Stimulated activated CD8-positive, alpha-beta memory T cell treated with anti-CD3 and anti-CD28 coated beads, Interleukin-15, amount 100 ng/mL, for 24 hours (primary cell): ENCODE data around the gene TMEM74B.
"Not testable (repeated sequence)": the region's sequence is repeated elsewhere in the genome, so short reads cannot be mapped to it uniquely, and the experiment has no call there.

Experiments
- DNase-seq: peaks from one replicate; pipeline ENCODE4 v3.0.0-alpha.2; 2020; ENCODE audit warnings: low read depth

Gene TMEM74B

DNA sequence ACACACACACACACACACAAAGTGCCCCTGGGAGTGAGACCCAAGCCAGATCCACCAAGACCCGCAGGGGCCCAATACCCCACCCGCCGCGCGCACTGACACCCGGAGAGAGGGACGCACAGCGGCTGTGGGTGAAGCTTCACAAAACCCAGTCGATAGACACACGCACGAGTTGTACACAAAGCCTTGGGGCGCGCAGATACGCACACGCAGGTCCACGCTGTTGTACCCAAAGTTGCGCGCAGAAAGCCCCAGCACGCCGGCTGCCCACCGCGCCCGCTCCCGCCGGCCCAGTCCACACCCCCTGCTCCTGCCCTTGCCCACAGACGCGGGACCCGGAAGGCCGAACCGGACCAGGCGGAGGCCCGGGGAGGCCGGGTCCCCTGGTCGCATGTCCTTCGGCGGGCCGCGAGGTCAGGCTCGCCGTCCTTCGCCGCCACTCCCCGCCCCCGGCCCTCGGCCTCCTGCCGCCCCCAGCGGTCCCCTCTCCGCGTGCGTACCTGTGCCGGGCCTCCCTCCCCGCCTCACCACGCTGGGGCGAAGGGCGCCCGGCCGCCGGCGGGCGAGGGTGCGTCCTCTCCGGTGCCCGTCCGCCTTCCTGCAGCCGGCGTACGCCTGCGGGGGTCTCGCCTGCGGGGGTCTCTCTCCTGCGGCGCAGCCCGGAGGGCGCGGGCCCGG lies at the start of gene TMEM74B:
TSS of gene TMEM74B (minus strand) at position 344 of the 678 bp plus-strand sequence. CDS start 1,180 bp downstream, outside the sequence.
- DNase-seq = no peak

DNA sequence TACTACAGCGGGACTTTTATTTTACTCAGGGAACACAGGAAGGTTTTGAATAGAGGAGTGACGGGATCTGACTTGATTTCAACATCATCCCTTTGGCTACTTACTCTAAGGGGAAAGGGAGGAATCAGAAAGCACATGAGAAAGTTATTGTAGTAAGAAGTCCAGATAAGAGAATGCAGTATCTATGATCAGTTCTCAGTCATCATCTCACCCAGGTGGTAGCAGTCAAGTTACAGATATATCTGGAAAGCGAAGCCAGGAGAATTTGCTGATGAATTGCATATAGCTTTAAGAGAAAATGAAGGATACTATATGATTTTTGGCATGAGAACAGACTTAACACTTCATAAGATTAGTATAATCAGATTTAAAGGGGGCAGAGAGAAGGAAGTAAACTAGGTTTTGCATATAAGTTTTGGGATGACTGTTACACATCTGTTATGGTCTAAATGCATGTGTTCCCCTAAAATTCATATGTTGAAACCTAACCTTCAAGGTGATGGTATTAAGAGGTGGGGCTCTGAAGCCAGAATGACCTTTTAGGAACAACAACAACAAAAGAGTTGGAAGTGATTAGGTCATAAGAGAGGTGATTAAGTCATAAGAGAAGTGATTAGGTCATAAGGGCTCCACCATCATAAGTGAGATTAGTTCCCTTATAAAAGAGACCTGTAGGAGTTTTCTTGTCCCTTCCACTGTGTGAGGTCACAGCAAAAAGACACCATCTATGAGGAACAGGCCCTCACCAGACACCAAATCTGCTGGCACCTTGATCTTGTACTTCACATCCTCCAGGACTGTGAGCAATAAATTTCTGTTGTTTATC lies 47.7 kb upstream of the TMEM74B start:
- DNase-seq = no peak

DNA sequence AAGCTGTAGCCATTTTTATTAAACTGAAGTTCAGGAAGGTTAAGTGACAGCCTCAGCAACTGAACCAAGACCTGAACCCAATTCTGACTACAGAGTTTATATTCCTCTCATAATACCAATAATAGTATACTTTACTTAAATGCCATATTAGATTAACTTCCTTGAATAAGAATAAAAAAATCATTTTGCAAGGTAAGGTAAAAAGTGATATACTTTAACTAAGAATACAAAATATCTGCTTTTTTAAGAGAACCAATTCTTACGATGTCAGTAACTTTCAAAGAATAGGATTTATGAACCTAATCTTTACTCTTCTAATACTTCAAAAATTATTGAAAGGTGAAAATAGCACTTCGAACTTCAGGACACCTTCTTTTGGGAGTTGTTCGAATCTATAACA lies 44.8 kb upstream of the TMEM74B start:
- DNase-seq = no peak

DNA sequence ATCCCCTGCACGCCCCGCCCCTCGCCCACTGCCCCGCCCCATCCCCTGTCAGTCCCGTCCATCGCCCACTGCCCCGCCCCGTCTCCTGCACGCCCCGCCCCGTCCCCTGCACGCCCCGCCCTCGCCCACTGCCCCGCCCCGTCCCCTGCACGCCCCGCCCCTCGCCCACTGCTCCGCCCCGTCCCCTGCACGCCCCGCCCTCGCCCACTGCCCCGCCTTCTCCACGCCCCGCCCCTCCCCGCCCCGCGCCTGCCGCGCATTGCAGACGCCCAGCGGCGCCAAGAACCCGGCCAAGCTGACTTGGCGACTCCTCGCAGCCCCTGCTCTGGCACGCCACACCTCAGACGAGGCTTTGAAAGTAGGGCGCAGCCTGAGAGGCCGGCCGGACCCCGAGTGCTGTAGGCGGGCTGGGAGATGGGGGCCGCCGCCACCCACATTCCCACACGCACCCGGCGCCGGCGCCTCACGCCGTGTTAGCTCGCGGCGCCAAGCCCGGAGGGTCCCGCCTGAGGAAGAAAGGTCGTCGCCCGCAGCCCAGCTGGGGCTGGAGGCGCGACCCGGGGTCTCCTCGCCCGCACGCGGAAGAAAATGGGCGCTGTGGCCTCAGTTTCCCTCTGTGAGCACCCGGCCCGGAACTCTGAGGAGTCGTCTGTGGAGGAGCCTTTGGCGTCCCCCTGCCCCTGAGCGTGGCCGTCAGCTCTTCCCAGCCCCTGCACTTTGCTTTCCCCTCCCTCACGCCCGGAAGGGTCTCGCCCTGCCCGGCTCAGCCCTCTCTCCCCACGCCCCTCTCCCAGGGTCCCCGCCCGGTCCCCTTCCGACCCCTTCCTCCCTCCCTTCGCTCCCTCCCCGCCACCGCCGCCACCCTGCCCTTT lies 41.2 kb upstream of the TMEM74B start, which contains the start of gene RAD21L1:
TSS of gene RAD21L1 (plus strand) at position 262 of the 872 bp plus-strand sequence. CDS start 2,410 bp downstream, outside the sequence.
- peak; percentile 76 for DNase-seq

DNA sequence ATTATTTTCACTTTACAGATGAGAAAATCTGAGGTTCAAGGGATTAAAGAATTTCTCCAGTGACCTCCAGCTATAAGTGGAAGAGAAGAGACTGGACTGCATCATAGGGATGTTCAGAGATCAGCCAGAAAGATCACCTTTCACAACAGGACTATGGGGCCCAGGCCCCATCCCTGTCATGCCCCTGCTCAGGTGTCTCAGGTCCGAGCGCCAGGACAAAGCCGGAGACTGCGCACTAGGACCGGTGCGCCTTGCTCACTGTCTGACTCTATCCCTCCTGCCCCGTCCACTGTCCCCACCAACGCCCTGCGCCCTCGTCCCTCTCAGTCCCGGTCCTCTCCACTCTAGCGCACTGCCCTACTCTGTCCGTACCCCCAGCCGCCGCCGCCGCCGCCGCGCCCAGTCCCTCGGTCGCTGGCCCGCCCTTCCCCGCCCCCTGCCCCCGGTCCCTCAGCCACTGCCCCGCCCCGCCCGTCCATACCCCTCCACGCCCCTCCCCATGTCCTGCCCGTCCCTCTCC lies 40.5 kb upstream of the TMEM74B start:
- DNase-seq = no peak

DNA sequence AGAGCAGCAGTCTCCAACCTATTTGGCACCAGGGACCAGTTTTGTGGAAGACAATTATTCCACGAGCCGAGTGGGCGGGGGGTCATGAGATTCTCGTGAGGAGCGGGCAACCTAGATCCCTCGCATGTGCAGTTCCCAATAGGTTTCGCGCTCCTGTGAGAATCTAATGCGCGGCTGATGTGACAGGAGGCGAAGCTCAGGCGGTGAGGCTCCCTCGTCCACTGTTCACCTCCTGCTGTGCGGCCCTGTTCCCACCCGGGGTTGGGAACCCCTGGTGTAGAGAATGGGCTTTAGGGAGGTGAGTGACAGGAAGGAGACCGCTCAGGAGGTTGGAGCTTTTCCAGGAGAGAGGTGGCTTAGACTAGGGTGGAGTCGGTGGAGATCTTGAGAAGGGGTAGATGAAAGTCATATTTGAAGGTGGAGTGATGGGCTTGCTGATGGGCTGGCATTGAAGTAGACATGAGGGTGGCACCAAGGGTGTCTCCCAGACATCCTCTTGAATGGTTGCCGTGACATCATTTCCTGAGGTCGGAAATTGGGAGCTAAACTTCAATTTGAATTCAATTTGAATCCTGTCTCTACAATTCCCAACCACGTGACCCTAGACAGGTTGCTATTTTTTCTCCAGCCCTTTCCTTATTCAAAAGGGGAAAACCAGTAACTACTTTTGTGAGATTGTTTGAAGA lies 39.6 kb upstream of the TMEM74B start:
- DNase-seq = no peak

DNA sequence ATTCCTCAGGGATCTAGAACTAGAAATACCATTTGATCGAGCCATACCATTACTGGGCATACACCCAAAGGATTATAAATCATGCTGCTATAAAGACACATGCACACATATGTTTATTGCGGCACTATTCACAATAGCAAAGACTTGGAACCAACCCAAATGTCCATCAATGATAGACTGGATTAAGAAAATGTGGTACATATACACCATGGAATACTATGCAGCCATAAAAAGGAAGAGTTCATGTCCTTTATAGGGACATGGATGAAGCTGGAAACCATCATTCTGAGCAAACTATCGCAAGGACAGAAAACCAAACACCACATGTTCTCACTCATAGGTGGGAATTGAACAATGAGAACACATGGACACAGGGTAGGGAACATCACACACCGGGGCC lies 38.0 kb upstream of the TMEM74B start:
- not testable (repeated sequence) for DNase-seq

DNA sequence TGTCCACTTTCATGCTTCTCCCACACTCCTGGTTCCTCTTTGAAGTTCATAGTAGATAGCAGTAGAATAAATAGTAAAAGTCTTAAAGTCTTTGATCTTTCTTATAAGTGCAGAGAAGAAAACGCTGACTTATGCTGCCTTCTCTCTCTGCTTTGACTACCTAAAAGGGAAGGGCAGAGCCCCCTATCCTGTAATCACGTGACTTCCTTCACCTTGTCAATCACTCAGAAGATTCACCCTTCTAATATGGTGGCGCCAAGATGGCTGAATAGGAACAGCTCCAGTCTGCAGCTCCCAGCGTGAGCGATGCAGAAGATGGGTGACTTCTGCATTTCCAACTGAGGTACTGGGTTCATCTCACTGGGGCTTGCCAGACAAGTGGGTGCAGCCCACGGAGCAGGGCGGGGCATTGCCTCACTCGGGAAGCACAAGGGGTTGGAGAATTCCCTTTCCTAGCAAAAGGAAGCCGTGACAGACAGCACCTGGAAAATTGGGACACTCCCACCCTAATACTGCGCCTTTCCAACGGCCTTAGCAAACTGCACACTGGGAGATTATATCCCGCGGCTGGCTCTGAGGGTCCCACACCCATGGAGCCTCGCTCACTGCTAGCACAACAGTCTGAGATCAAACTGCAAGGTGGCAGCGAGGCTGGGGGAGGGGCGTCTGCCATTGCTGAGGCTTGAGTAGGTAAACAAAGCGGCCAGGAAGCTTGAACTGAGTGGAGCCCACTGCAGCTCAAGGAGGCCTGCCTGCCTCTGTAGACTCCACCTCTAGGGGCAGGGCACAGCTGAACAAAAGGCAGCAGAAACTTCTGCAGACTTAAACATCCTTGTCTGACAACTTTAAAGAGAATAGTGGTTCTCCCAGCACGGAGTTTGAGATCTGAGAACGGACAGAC lies 32.0 kb upstream of the TMEM74B start:
- DNase-seq = not testable (repeated sequence)

DNA sequence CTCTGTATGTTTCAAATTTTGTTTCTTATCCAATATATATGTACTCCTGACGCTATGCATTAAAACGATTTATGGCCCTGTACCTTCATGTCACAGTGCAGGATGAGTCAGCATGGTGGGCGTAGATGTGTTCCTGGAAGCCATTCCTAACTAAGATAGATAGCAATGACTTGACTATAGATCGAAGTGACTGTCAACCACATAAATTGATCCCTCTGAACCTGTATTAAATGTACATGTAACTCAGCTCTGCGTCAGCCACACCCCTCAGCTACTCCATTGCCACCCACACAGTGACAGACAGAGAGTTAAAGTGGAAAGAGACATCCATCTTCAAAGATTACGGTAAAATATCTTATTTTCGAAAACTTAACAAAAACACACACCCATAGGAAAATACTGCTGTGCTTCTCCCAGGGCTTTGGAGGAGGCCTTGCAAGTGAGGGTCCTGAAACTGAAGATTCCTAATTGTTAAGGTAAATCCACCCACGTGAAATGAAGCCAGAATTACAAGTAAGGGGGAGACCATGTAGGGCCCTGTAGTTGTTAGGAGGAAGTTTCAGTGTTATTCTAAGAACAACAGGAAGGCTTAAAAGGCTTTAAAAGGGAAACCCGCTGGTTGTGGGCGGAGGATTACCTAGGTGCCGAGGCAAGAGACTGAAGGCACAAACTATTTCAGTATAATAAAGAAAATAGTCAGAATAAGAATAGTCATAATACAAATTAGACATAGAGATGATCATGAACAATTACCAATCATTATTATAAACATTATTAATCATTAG lies 30.8 kb upstream of the TMEM74B start:
- DNase-seq = no peak

DNA sequence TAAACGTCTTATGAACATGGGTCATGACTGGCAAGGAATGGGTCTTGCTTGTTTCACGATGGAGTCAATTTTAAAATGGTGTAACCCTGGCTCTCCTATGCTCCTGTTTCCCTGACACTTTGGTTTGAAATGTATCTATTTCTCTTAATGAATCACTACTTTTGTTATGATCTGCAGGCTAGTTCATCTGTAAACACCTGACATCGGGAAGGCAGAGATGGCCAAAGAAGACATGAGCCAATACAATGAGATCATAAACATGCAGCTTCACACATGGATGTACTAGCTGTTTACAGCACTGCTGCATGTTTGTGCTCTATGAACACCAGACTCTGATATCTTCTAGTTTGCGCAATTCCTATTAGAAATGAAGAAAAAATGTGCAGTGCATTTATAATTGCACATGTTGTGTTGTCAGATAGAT lies 30.1 kb upstream of the TMEM74B start:
- DNase-seq = no peak

DNA sequence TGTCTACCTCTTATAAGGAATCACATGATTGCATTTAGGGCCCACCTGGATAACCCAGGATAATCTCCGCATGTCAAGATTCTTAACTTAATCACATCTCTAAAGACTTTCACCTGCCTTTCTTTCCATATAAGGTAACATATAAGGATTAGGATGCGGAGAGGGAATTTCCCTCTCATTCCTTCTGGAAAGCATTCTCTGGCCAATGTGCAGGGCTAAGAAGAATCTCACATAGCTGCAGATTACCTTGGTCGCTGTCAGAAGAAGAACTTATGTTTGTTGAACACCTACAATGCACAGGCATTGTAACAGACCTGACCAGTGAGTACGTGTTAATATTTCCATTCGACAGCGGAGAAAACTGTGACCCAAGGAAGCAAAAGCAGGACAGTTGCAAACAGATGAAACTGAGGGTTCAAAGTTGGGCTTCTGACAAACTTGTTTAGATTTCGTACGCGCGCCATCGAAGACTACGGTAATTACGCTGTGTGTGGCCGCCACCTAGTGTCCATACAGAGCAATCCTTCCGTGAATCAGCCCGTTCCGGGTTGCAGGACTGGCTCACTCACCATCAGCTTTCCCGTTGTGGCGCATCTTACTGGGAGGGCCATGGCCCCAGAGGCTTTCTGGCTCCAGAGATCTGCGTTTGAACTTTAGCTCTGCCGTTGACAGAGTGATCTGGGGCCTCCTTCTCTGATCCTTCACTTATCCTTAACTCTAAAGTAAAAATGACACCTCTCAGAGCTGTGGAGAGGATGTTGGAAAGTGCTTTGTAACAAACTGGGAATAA lies 28.0 kb upstream of the TMEM74B start:
- DNase-seq = no peak

DNA sequence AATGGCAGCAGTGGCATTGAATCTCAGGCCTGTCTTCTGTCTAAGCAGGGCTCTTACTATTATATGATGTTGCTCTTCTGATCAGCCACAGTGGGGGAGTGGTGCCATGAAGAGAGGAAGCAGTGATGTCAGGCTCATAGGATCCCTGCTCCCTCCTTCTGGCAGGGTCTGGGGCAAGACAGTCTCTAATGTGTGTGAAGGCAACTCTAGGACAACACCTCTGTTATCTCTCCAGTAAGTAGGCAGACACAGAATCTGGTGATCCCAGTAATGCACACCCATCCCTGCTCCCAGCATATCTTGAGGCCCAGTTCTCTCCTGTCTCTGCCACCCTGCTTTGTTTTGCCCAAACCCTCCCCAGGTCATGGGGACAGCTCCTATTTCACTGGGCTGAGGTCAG lies 27.2 kb upstream of the TMEM74B start:
- DNase-seq = no peak

DNA sequence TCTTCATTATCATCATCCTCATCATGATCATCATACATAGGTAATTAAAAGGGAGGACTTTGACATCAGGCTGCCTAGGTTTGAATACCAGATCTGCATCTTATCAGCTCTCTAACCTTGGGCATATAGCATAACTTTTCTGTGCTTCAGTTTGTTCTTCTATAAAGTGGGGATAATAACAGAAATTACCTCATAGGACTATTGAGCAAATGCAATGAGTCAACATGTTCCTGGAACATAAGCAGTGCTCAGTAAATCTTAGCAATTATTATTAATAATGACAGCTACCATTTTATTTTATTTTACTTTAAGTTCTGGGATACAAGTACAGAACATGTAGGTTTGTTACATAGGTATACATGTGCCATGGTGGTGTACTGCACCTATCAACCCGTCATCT lies 25.7 kb upstream of the TMEM74B start:
- DNase-seq = no peak

DNA sequence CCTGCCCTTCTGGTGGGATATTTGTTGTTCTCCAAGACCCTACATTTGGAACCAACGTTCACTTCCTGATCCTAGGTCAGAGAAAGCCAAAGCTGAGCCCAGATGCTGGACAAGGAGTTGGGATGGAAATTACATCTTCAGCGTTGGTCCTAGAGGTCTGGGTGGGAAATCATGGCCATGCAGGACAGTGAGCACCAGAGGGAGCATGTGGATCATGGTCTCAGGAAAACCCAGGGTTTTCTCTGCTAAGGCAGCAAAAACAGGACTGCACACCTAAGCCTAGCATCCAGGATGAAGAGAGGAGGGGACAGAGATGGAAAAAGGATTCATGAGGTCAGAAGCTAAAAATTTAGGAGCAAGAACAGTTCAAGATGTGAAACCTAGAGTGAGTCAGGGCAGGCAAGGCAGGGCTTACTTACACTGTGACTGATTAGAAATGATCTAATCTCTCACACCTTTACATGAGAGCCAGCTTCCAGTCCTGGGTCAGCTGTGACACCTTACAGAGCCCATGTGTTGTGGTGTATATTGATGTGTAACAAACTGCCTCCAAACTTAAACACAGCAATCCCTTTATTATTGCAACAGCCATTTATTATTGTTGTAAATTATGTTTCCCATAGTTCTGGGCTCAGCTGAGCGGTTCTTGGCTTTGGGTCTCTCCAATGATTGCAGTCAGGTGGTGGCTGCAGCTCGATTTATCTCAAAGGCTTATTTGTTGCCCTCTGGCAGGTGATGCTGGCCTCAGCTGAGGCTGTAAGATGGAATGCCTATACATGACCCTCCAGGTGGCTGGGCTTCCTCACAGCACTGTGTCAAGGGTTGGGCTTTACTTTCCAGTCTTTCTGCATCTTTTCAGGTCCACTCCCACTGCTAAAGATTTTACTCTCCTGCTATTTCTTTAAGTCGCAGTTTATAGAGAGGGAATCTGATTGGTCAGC lies 24.9 kb upstream of the TMEM74B start:
- no peak for DNase-seq

DNA sequence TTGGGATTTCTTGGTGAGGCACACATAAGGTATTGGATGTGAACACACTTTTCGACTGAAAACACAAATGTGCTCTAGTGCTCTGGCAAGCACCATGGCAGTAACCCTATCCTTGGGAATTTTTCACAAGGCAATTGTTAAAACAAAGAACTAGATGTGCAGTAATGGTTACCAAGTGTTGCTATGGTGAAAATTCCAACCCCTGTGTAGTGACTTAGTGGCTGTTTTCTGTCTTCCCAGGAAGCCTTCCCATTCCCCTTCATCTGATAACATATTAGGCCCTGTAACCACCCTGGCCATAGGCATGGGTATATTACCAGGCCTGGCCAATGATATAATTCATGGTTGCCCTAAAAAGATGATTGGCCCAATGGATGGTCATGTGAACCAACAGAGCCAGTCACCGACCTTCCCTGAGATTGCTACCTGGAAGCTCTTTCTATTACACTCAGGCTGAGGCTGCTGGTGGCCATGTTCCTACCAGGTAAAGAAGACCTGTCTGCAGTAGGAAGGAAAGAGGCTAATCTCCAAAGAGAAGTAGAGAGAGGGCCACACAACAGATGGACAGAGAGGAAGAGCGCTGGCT lies 22.6 kb upstream of the TMEM74B start:
- DNase-seq = no peak

DNA sequence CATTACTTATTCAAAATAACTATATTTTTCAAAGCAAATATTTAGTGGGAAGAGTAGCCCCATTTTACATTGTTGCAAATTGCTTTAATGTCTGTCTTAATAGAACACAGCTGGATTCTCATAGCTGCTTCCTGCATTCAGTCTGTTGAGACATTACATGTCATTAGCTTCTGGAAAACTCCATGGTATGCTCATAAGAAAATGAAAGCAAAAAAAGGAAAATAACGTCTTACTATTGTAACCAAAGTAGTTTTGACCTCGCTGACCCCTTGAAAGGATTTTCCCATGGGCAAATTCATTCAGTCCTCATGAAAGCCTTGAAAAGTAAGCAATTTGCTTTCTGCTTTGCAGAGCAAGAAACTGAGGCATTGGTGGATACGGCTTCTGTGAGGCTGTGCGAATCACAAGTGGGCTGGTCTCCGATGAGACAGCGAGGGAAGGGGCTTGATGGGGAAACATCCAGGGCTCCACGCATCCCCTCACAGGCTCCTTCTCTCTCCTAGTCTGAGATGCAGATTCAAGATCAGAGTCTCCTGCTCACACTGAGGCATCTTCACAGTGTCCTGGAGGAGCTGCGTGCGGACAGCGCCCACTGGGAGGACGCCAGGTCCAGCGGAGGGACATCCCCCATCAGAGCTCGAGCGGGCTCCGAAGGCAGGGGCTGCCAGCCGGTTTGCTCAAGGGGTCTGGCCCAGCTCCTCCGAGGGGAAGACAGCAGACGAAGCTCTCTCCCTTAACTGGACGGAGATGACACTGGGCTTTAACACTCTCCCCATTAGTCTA lies 21.8 kb upstream of the TMEM74B start:
- DNase-seq = no peak
